ENCODE results near the gene TROAP.
"Not testable (repeated sequence)": the region's sequence is repeated elsewhere in the genome, so short reads cannot be mapped to it uniquely, and the experiment has no call there.

TROAP gene

GRCh38 chr12:49369411-49370145 is 46.5 kb downstream of the TROAP start:
- DNase-seq = no peak

DNA sequence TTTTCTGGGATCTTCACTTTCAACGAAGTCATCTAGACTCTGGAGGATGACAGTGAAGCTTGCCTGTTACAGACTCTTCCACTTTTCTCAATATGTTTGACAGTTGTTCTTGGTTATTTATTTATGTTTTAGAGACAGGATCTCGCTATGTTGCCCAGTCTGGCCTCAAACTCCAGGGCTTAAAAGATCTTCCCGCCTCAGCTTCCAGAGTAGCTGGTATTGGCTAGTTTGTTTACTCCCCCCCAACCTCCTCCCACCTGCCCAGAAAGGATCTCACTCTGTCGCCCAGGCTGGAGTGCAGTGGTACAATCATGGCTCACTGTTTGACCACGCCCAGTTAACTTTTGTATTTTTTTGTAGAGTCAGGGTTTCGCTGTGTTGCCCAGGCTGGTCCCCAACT is 47.5 kb downstream of the TROAP start:
- no peak for DNase-seq

GRCh38 chr12:49375406-49375805 is 52.4 kb downstream of the TROAP start:
- no peak for DNase-seq

DNA sequence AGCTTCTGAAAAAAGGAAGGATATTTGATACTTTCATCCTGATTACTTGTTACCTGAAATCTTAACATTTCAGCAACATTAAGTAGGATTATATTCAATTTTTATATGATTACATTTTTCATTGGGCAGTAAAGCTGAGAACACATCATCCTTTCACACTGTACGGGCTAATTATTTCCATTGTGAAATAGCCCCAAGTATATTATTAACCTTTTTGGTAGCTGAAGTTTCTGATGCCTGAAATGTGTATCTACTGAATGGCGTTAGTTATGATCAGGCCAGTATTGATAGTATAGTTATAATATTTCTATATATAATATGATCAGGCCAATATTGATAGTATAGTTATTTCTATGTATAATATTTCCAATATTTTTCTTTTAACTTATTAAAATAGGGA is 54.3 kb downstream of the TROAP start:
- DNase-seq = no peak

DNA sequence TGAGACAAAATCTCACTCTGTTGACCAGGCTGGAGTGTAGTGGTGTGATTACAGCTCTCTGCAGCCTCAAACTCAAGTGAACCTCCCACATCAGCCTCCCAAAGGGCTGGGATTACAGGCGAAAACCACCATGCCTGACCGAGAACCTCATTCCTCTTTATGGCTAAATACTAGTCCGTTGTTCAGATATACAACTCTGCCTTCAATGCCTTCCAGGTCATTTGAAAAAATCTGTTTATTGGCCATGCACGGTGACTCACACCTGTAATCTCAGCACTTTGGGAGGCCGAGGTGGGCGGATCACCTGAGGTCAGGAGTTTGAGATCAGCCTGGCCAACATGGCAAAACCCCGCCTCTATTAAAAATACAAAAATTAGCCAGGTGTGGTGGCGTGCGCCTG is 57.1 kb downstream of the TROAP start:
- not testable (repeated sequence) for DNase-seq

All from central memory CD4-positive, alpha-beta T cell (primary cell).